Endothelial cell of umbilical vein (primary cell): ENCODE data around the gene HIVEP1. TPM values are rescaled to one million over a fixed set of nuclear protein-coding genes. Genes with fewer than 3 reads are reported as not detected.

Experiments
- BruUV-seq: library from RNA; stranded (reverse); fragments of 400-500 nt; replicated peaks from 2 replicates; lab custom pipeline; 2021; lab: Mats Ljungman, UMichigan
- CTCF ChIA-PET: fragments of 300-600, 350-600 bp; sonication (Branson Sonifier 250); formaldehyde crosslinking; loops from one replicate; lab custom pipeline; 2021; ENCODE audit warnings: antibody characterized with exemption, inconsistent platforms; lab: Charles Lee
- POLR2A ChIA-PET: fragments of 300-600, 350-600 bp; sonication (Branson Sonifier 250); formaldehyde crosslinking; loops from one replicate; lab custom pipeline; 2021; ENCODE audit warnings: antibody characterized with exemption, inconsistent platforms; lab: Charles Lee
- DNase-seq: peaks from one replicate; pipeline ENCODE4 v3.0.0-alpha.2; 2011; ENCODE audit warnings: low read depth, low spot score
- FAIRE-seq: peaks from 2 replicates; lab custom pipeline; 2011; peaks lifted over from hg19 to GRCh38; lab: Jason Lieb, UNC
- H2AFZ ChIP-seq: 2 replicates; pipeline ENCODE4 v1.6.0; 2012; ENCODE audit warnings: low read depth, low read length, control low read depth, inconsistent platforms
- H3K27ac ChIP-seq: 2 replicates; pipeline ENCODE4 v1.5.1; 2011; ENCODE audit warnings: low read depth, mild to moderate bottlenecking, control low read depth, low read length, moderate library complexity; ENCODE audit not compliant: insufficient read depth
- H3K27me3 ChIP-seq, 2 experiments: 2 replicates each; pipeline versions ENCODE4 v1.6.0 to v1.6.1; 2011; ENCODE audit warnings: low read length in 2 of 2, mixed read lengths in 1 of 2; ENCODE audit not compliant: control insufficient read depth in 2 of 2, insufficient read depth in 2 of 2
- H3K36me3 ChIP-seq, 2 experiments: 2 replicates in 1 of 2; 3 replicates in 1 of 2; pipeline ENCODE4 v1.5.1; 2011; ENCODE audit warnings: low read length in 2 of 2, mild to moderate bottlenecking in 1 of 2, moderate library complexity in 1 of 2; ENCODE audit not compliant: control insufficient read depth in 2 of 2, insufficient read depth in 2 of 2; ENCODE audit errors: extremely low read depth in 1 of 2
- H3K4me1 ChIP-seq: 3 replicates; pipeline ENCODE4 v1.5.1; 2011; ENCODE audit warnings: mild to moderate bottlenecking, low read length; ENCODE audit not compliant: control insufficient read depth, insufficient read depth; ENCODE audit errors: extremely low read depth
- H3K4me2 ChIP-seq: 2 replicates; pipeline ENCODE4 v1.6.1; 2011; ENCODE audit warnings: low read length, control low read depth, mixed read lengths; ENCODE audit not compliant: insufficient read depth
- H3K4me3 ChIP-seq, 3 experiments: fragments of 200-600 bp in 1 of 3; sonication (generic), shearing (Covaris generic) in 1 of 3; replicated peaks in 1 of 3; 2 replicates each; pipeline ENCODE4 v1.5.1; 2011 to 2016; ENCODE audit warnings: control low read depth in 3 of 3, low read length in 3 of 3, mild to moderate bottlenecking in 2 of 3, inconsistent platforms in 1 of 3, low read depth in 1 of 3, moderate library complexity in 1 of 3; ENCODE audit not compliant: insufficient read depth in 1 of 3
- H3K79me2 ChIP-seq: 2 replicates; pipeline ENCODE4 v1.6.0; 2012; ENCODE audit warnings: low read length, inconsistent platforms; ENCODE audit not compliant: control insufficient read depth, insufficient read depth
- H3K9ac ChIP-seq: replicated peaks from 2 replicates; pipeline ENCODE3; 2011; ENCODE audit warnings: low read length, control low read depth; ENCODE audit not compliant: insufficient read depth; ENCODE audit errors: extremely low read depth
- H3K9me1 ChIP-seq: replicated peaks from 3 replicates; pipeline ENCODE4 v1.6.0; 2011; ENCODE audit warnings: mild to moderate bottlenecking, low read length; ENCODE audit not compliant: control insufficient read depth, insufficient read depth; ENCODE audit errors: extremely low read depth
- H3K9me3 ChIP-seq: replicated peaks from 2 replicates; pipeline ENCODE4 v1.5.1; 2012; ENCODE audit warnings: low read length, inconsistent platforms; ENCODE audit not compliant: control insufficient read depth, insufficient read depth
- H4K20me1 ChIP-seq: replicated peaks from 2 replicates; pipeline ENCODE3; 2011; ENCODE audit warnings: mild to moderate bottlenecking, low read length; ENCODE audit not compliant: control insufficient read depth, insufficient read depth; ENCODE audit errors: extremely low read depth
- EZH2 ChIP-seq: IDR thresholded peaks from 2 replicates; pipeline ENCODE4 v1.6.1; 2012; ENCODE audit warnings: borderline replicate concordance, low read depth, mild to moderate bottlenecking, moderate library complexity, low read length, inconsistent platforms; ENCODE audit not compliant: severe bottlenecking
- FOS ChIP-seq: IDR thresholded peaks from 2 replicates; pipeline ENCODE4 v1.6.1; 2011; ENCODE audit warnings: mild to moderate bottlenecking, low read length, moderate library complexity, borderline replicate concordance; ENCODE audit not compliant: insufficient read depth
- GATA2 ChIP-seq: IDR thresholded peaks from 2 replicates; pipeline ENCODE4 v1.7.0; 2011; ENCODE audit warnings: low read depth, mild to moderate bottlenecking, moderate library complexity, mixed read lengths, low read length; ENCODE audit not compliant: insufficient read length, insufficient read depth
- JUN ChIP-seq: IDR thresholded peaks from 2 replicates; pipeline ENCODE4 v1.6.1; 2011; ENCODE audit warnings: borderline replicate concordance, low read depth; ENCODE audit not compliant: insufficient read length, insufficient read depth
- MYC ChIP-seq: IDR thresholded peaks from one replicate; pipeline ENCODE4 v1.6.1; 2011; ENCODE audit warnings: mild to moderate bottlenecking, low read depth, low read length
- POLR2A ChIP-seq: IDR thresholded peaks from 2 replicates; pipeline ENCODE4 v1.6.1; 2012; ENCODE audit warnings: low read depth, mild to moderate bottlenecking, control low read depth, low read length
- POLR2AphosphoS5 ChIP-seq: IDR thresholded peaks from 2 replicates; pipeline ENCODE4 v1.6.1; 2012; ENCODE audit warnings: low read depth, mild to moderate bottlenecking, control low read depth, low read length, moderate library complexity; ENCODE audit not compliant: insufficient read depth
- dilution Hi-C: fragments of 300-500 bp; cut with MboI; formaldehyde crosslinking; loops from one replicate; pipeline ENCODE4 v1.15.0; 2019; ENCODE audit warnings: low sequenced_read_pairs; ENCODE audit not compliant: extremely low pct_ligation_motif_present
- intact Hi-C: fragments of 100-400 bp; cut with micrococcal nuclease; formaldehyde crosslinking; loops from one replicate; pipeline ENCODE4 v1.10.0; 2022
- polyA plus RNA-seq, 4 experiments: library from polyadenylated mRNA; depleted of rRNA in 3 of 4; stranded (reverse) in 3 of 4; unstranded in 1 of 4; fragments of >200 nt; gene quantifications; 2 replicates each; pipeline versions ENCODE4 v1.2.1 to v1.2.3, GENCODE V29; 2011 to 2012; ENCODE audit warnings: missing spikeins in 1 of 4
- total RNA-seq: library from RNA; stranded (reverse); gene quantifications from 2 replicates; pipeline ENCODE4 v1.2.3, GENCODE V29; 2021
- TF ChIP-seq, protein P1 (sequence below): IDR thresholded peaks from 2 replicates; pipeline ENCODE4 v1.6.1; 2011; ENCODE audit not compliant: insufficient read depth, insufficient read length
- TF ChIP-seq, protein P2 (sequence below), 2 donors: IDR thresholded peaks; 1 replicate in 1 of 2; 2 replicates in 1 of 2; pipeline ENCODE4 v1.5.1; 2011; ENCODE audit warnings: low read length in 2 of 2, mild to moderate bottlenecking in 2 of 2, moderate library complexity in 2 of 2, control low read depth in 1 of 2, inconsistent platforms in 1 of 2, low read depth in 1 of 2; ENCODE audit not compliant: insufficient read depth in 1 of 2; ENCODE audit errors: extremely low read depth in 1 of 2

Gene HIVEP1
- total and polyA plus RNA-seq, 2 donors (not counting 3 experiments of a cell fraction or from before 2014, with no cell fraction given), result 33.5 to 49.2 TPM

DNA sequence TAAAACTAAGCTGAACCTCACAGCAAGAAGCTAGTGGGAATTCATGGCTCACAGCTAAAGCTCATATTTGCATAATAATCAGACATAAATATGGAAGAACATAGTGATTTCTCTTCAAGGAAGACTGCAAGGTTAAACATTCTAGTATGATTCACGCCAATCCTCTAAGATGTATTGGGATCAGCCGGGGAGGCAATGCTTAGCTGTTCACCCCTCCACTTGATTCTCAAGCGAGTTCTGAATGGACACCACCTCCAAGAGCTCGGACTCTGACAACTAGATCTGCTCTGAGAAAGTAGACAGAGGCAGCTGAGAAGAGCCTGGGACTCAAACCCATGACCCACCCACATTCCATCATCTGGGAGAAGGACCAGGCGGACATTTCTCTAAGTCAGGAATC is 159.6 kb downstream of the HIVEP1 start:
- BruUV-seq, result no TSS peak
- no peaks in the 10 kb centered on the region for H3K9me3 ChIP-seq
- H3K27me3 ChIP-seq, result no peaks in the 10 kb centered on the region
- H3K4me3 ChIP-seq, result no peak overlapping the region
- no peak overlapping the region for H3K9ac ChIP-seq
- no peak overlapping the region for H3K4me2 ChIP-seq
- no peaks in the 10 kb centered on the region for H3K9me1 ChIP-seq
- no peaks in the 10 kb centered on the region for H3K36me3 ChIP-seq
- no peaks in the 10 kb centered on the region for H3K4me1 ChIP-seq
- H3K79me2 ChIP-seq, result no peaks in the 10 kb centered on the region
- ChIA-PET POLR2A (no interaction called here), CTCF (interaction anchor here (0.7 to 1.4 kb wide), 6 partner anchors 9 to 62 kb away, joined by 3 to 5 read pairs (median 4); no protein-coding TSS in a partner anchor)
- H4K20me1 ChIP-seq, result no peaks in the 10 kb centered on the region
- dilution Hi-C loops (no loop called here), intact Hi-C loops (no loop called here)
- FAIRE-seq (no peak), DNase-seq (no peak)
- TF ChIP-seq POLR2AphosphoS5 (no peak), JUN (no peak), GATA2 (no peak), FOS (no peak), MYC (no peak), EZH2 (no peak), POLR2A (no peak)
- TF ChIP-seq, protein P1, sequence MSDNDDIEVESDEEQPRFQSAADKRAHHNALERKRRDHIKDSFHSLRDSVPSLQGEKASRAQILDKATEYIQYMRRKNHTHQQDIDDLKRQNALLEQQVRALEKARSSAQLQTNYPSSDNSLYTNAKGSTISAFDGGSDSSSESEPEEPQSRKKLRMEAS, result no peak
- TF ChIP-seq, protein P2, sequence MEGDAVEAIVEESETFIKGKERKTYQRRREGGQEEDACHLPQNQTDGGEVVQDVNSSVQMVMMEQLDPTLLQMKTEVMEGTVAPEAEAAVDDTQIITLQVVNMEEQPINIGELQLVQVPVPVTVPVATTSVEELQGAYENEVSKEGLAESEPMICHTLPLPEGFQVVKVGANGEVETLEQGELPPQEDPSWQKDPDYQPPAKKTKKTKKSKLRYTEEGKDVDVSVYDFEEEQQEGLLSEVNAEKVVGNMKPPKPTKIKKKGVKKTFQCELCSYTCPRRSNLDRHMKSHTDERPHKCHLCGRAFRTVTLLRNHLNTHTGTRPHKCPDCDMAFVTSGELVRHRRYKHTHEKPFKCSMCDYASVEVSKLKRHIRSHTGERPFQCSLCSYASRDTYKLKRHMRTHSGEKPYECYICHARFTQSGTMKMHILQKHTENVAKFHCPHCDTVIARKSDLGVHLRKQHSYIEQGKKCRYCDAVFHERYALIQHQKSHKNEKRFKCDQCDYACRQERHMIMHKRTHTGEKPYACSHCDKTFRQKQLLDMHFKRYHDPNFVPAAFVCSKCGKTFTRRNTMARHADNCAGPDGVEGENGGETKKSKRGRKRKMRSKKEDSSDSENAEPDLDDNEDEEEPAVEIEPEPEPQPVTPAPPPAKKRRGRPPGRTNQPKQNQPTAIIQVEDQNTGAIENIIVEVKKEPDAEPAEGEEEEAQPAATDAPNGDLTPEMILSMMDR (IDR thresholded peaks at IDR 0.05; ENCODE audit: extremely low read depth in 1 of 2, insufficient read depth in 1 of 2, low read depth in 1 of 2, low read length in 2 of 2), result no peak
- no peak overlapping the region for H2AFZ ChIP-seq
- H3K27ac ChIP-seq, result no peak overlapping the region
